NOMO-1 (cell line): ENCODE data around the gene TMEM208.

Source experiments
- DNase-seq, 2 experiments: peaks; one replicate each; lab custom pipeline; 2025; ENCODE audit not compliant: unreplicated experiment in 2 of 2; lab: John Stamatoyannopoulos, UW

TMEM208 gene

GRCh38 chr16:67226804-67227566 is at the start of gene TMEM208:
Gene TMEM208, plus strand, starts transcription at chr16:67227130. Its CDS starts 89 bp downstream, at chr16:67227219.
- DNase-seq = peak; percentile 92 to 97

- no peak for DNase-seq
These were observed 48.9 kb upstream of the TMEM208 start for GRCh38 chr16:67177743-67178699.

GRCh38 chr16:67179421-67180080 is 47.4 kb upstream of the TMEM208 start:
- DNase-seq = no peak

GRCh38 chr16:67180166-67180565 is 46.8 kb upstream of the TMEM208 start:
- no peak for DNase-seq

- no peak for DNase-seq
These were observed 45.6 kb upstream of the TMEM208 start for GRCh38 chr16:67181346-67181745.

- DNase-seq = no peak
These were observed 44.6 kb upstream of the TMEM208 start for GRCh38 chr16:67182288-67182687.

GRCh38 chr16:67183284-67183626 is 43.7 kb upstream of the TMEM208 start:
- DNase-seq = no peak

GRCh38 chr16:67183627-67184452 is 43.1 kb upstream of the TMEM208 start, which contains the start of gene MATCAP1:
Gene MATCAP1, minus strand, starts transcription at chr16:67183963. Its CDS starts 3,353 bp downstream, at chr16:67180610.
- DNase-seq = peak; percentile 97 to 99

- no peak for DNase-seq
These were observed 42.4 kb upstream of the TMEM208 start for GRCh38 chr16:67184453-67184994.

- peak; percentile 78 to 82 for DNase-seq
These were observed 41.8 kb upstream of the TMEM208 start for GRCh38 chr16:67184995-67185650.

GRCh38 chr16:67185651-67186134 is 41.2 kb upstream of the TMEM208 start:
- no peak for DNase-seq

- DNase-seq = no peak
These were observed 40.4 kb upstream of the TMEM208 start for GRCh38 chr16:67186550-67186950.

- no peak for DNase-seq
These were observed 39.6 kb upstream of the TMEM208 start for GRCh38 chr16:67187175-67187890.

- DNase-seq = no peak
These were observed 38.6 kb upstream of the TMEM208 start for GRCh38 chr16:67188323-67188722.

GRCh38 chr16:67188798-67189197 is 38.1 kb upstream of the TMEM208 start:
- DNase-seq = no peak

- DNase-seq = no peak
These were observed 36.9 kb upstream of the TMEM208 start, which contains the start of gene EXOC3L1 for GRCh38 chr16:67190041-67190440. Gene EXOC3L1, minus strand, starts transcription at chr16:67190136. Its CDS starts 460 bp downstream, at chr16:67189676.

GRCh38 chr16:67190448-67191399 is 36.2 kb upstream of the TMEM208 start:
- DNase-seq = no peak
